ENCODE results near the gene CATSPER1.

Gene CATSPER1

DNA sequence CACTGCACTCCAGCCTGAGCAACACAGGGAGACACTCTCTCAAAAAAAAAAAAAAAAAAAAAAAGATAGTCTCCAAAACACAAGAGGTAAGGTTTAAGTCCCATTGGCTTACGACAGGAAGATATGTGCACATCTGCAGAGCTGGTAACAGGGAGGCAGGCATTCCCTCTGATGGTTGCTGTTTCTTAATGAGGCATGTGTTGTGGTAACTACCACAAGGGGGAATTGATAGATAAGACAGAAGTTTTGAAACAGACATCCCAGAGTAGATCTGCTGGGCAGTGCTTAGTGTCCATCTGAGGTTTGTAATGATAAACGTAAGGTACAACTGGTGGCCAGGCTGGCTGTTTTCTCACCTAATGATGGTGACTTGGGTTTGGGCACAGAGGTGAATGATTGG lies 29.0 kb downstream of the CATSPER1 start:
- DNase-seq, result no peak

DNA sequence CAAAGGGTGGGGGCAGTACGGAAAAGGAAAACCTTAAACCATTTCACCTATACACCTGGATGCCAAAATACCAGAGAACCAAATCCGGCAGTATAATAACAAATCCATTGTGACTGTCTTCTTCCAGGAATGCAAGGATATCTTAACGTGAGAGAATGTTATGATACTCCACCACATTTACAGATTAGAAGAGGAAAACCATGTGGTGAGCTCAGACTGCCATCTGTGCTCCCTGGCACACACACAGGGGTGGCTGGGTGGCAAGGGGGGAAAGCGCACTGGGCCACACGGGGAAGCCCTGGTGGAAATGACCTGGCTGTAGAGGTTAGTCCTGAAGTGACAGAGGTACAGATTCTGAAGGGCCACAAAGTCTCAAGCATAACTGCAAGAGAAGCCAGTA lies 34.2 kb downstream of the CATSPER1 start:
- DNase-seq, result no peak

DNA sequence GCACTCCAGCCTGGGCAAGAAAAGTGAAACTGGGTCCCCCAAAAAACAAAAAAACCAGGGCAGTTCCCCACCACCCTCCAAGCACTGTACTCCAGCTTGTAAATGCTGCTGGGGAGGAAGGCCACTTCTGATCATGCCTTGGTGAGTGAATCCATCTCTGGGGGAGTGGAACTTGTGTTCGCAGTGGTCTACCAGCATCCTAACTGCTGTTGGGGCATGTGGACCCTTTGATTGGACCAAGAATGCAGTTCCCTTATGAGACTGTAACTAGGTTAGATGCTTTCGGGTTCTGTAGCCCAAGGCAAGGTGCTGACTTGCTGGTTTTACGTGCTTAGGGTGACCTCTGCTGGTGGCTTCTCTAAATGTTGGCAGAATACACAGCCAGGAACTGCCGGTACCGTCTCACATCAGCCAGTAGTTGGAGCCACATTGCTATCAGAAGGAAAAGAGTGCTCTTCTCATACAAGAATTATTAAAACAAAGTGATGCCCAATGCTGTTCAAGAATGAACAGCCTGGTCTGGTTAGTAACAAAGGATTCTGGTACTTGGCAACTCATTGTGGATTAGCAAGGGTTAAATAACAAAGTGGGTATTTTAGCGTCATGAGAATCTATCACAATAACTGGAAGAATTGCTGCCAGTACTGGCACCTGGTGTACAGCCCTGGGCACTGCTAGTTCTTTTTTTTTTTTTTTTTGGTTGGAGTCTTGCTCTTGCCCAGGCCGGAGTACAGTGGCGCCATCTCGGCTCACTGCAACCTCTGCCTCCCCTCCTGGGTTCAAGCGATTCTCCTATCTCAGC lies 37.3 kb downstream of the CATSPER1 start:
- DNase-seq, result peak; percentile 92

- DNase-seq, result no peak
These were observed 38.9 kb downstream of the CATSPER1 start for GRCh38 chr11:65987336-65987735.

DNA sequence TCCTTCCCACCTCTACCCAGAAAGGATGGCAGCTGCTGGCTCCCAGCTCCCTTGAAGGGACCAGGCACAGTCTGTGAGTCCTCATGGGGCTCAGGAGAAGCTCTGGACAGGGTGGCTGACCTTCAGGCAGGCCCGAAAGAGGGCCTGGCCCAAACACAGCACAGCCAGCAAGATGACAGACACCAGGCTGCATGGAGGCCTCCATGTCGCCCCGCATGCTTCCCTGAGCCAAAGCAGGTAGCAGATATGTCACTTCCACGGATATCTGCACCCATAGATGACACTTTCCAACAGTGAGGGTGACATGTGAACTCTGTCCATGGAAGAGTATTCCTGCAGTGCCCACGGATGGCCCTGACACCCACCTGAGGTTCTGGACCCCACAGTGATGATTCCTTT lies 42.7 kb downstream of the CATSPER1 start:
- no peak for DNase-seq

GRCh38 chr11:65982824-65983588 lies 43.3 kb downstream of the CATSPER1 start:
- no peak for DNase-seq

- no peak for DNase-seq
These were observed 44.1 kb downstream of the CATSPER1 start for GRCh38 chr11:65981972-65982823.

DNA sequence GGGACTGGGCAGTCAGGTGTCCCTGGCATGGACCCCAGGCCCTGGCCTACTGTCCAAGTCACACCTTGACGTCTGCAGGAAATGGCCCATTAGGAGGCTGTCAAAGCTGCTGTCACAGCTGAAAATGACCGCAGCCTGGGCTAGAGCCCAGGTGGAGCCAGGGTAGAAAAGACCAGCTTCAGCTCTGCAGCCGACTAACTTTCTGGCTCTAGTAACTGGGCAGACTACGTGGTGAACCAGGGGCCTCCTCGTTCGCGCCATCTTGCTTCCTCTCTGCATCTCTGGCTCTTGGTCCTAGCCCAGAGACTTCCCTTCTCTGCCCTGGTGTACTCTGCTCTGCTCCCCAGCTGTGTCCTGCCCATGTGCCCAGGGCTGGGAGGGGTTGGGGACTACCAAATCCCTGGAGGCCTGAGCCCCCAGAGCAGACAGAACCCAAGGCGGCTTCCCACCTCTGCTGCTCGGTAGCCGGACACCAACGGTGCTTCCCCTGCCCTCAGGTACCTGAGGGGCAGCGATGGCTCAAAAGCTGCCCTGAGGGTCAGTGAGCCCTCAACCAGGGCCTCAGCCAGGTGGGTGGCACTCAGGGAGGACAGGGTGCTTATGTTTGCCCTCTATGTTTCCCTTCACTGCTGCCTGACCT lies 45.1 kb downstream of the CATSPER1 start:
- DNase-seq, result no peak

DNA sequence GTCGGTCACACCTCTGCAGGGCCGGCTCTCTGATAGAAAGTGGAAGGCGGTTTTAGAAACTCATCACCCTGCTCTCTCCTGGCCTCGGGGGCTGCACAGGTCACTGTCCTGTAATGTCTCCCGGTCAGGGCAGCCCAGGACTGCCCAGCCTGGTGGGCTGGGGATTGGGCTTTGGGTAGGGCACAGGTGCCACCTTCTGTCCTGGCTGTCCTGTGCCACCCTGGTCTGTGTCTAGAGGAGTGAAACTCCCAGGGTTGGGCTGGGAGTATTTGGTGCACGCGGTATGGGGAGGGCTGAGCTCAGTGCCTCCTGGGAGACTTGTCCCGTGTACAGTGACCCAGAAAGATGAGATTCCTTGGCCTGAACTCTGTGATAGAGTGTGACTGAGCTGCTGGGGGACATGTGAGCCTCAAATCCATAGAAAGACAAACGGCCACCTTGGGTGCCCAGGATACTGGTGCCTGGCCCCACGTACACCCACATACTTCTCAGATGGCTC lies 47.0 kb downstream of the CATSPER1 start:
- no peak for DNase-seq

DNA sequence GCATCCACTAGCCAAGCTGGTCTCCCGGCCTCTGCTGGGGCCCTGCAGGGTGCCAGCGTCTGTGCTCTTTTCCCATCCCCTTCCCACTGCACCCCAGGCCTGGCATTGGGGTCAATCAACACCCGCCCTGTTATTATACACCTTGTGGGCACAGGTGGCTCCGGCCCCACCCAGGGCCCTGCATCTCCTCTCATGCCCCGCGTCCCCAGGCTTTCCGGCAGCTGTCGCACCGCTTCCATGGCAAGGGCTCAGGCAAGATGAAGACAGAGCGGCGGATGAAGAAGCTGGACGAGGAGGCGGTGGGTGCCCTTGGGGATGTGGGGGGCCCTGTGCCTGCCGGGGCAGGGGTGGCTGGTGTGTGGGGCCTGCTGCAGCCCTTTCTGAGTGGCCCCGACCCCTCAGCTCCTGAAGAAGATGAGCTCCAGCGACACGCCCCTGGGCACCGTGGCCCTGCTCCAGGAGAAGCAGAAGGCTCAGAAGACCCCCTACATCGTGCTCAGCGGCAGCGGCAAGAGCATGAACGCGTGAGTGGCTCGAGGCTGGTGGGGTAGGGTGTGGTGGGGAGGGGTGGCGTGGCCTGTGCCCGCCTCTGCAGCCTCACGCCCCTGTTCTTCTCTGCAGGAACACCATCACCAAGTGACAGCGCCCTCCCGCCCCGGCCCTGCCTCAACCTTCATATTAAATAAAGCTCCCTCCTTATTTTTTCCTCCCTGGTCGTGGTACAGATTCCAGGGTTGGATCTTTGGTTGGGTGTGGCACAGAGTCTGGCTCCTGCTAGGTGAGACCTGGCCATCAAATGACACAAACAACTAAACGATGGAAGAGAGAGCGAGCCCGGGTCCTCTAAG lies 47.7 kb downstream of the CATSPER1 start:
- DNase-seq, result no peak

DNA sequence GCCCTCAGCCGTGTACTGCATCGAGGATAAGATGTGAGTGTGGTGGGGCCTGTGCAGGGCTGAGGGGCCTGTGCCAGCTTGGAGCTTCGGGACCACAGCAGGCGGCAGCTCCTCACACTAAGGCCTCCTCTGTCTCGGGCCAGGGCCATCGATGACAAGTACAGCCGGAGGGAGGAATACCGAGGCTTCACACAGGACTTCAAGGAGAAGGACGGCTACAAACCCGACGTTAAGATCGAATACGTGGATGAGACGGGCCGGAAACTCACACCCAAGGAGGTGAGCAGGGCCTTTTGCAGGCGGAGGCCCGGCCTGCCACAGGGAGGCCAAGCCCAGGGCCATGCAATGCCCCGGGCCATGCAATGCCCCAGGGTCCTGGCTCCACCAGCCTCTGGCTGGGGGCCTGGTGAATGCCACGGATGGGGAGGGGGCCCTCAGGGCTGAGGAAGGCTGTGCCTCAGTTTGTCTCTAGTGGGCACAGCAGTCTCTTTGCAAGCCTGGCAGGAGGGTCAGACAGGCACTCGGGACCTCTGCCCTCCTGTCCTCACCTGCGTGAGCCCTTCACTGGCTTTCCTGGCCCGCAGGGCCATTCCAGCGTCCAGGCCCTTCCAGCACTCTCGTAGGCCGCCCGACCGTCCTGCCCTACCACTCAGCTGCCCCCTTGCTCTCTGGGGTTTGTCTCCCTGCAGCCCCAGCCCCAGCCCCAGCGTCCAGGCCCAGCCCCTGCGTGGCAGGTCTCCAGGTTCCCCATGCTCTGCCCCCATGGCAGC lies 48.5 kb downstream of the CATSPER1 start:
- DNase-seq, result no peak

GRCh38 chr11:65976216-65977176 lies 49.8 kb downstream of the CATSPER1 start:
- no peak for DNase-seq

DNA sequence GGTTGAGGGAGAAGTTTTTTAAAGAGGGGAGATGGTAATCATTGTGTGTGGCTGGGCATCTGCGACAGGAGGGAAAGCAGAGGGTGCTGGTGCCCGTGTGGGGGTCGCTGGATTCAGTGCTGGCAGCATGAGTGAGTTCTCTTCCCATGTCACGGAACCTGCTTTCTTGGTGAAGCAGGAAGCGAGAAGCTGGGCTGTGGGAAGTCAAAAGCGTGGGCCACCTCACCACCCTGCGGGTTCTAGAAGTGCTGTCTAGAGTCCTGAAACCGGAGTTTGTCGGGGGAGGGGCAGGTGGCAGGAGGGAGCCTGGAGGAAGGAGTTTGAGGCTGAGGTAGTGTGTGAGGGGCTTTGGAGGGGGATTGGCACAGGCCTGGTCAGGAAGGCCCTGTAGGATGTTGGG lies 50.5 kb downstream of the CATSPER1 start:
- no peak for DNase-seq

- DNase-seq, result no peak
These were observed 52.7 kb downstream of the CATSPER1 start for GRCh38 chr11:65973439-65974110.

- no peak for DNase-seq
These were observed 54.2 kb downstream of the CATSPER1 start for GRCh38 chr11:65972116-65972515.

GRCh38 chr11:65968600-65969482 lies 57.4 kb downstream of the CATSPER1 start:
- DNase-seq, result no peak

GRCh38 chr11:65967329-65967934 lies 58.8 kb downstream of the CATSPER1 start:
- no peak for DNase-seq
